GM12878 (cell line): ENCODE results near the gene INCA1. TPM values are rescaled to one million over a fixed set of nuclear protein-coding genes. Genes with fewer than 3 reads are reported as not detected.

Experiments used
- ATF7 ChIP-seq: fragments of 450-650 bp; IDR thresholded peaks from 2 replicates; pipeline ENCODE4 v1.6.1; 2016; ENCODE audit warnings: low read depth, mild to moderate bottlenecking
- BHLHE40 ChIP-seq, 2 experiments: fragments of 450-650 bp in 1 of 2; IDR thresholded peaks; 2 replicates each; pipeline ENCODE4 v1.6.1; 2011 to 2017; ENCODE audit warnings: low read depth in 2 of 2, borderline replicate concordance in 1 of 2, improper control_type of control experiment in 1 of 2, low read length in 1 of 2, mild to moderate bottlenecking in 1 of 2
- CBFB ChIP-seq: IDR thresholded peaks from 2 replicates; pipeline ENCODE4 v1.6.1; 2016; ENCODE audit warnings: antibody characterized with exemption, low read depth
- CEBPZ ChIP-seq: fragments of 150-350 bp; IDR thresholded peaks from 2 replicates; pipeline ENCODE4 v1.6.1; 2016; ENCODE audit warnings: low read depth, low read length
- CHD2 ChIP-seq: IDR thresholded peaks from 2 replicates; pipeline ENCODE4 v1.6.1; 2011; ENCODE audit warnings: low read depth, low read length, improper control_type of control experiment, borderline replicate concordance
- ESRRA ChIP-seq: IDR thresholded peaks from 2 replicates; pipeline ENCODE4 v1.6.1; 2012; ENCODE audit warnings: mild to moderate bottlenecking, low read length, improper control_type of control experiment
- HCFC1 ChIP-seq: fragments of 150-350 bp; IDR thresholded peaks from 2 replicates; pipeline ENCODE4 v1.6.1; 2014; ENCODE audit warnings: low read length
- POLR2AphosphoS2 ChIP-seq: IDR thresholded peaks from 2 replicates; pipeline ENCODE4 v1.6.1; 2011; ENCODE audit warnings: low read depth, mild to moderate bottlenecking, low read length, improper control_type of control experiment, moderate library complexity
- SIN3A ChIP-seq: IDR thresholded peaks from 2 replicates; pipeline ENCODE4 v1.6.1; 2012; ENCODE audit warnings: low read depth, low read length, improper control_type of control experiment
- SMAD5 ChIP-seq: IDR thresholded peaks from 2 replicates; pipeline ENCODE4 v1.6.1; 2016; ENCODE audit warnings: antibody characterized with exemption, low read depth
- SP1 ChIP-seq: IDR thresholded peaks from one replicate; pipeline ENCODE4 v1.6.1; 2011; ENCODE audit warnings: low read depth, low read length
- SREBF1 ChIP-seq: IDR thresholded peaks from 2 replicates; pipeline ENCODE4 v1.6.1; 2012; ENCODE audit warnings: mild to moderate bottlenecking, low read length
- TCF12 ChIP-seq: IDR thresholded peaks from 2 replicates; pipeline ENCODE4 v1.6.1; 2011; ENCODE audit warnings: low read depth, mild to moderate bottlenecking, low read length
- TCF3 ChIP-seq: IDR thresholded peaks from 2 replicates; pipeline ENCODE4 v1.6.1; 2012; ENCODE audit warnings: low read depth, mild to moderate bottlenecking, low read length, borderline replicate concordance; ENCODE audit not compliant: insufficient read depth
- ZBTB33 ChIP-seq: fragments of 450-650 bp; IDR thresholded peaks from 2 replicates; pipeline ENCODE4 v1.6.1; 2017; ENCODE audit warnings: mild to moderate bottlenecking
- ZNF24 ChIP-seq: fragments of 450-650 bp; IDR thresholded peaks from 2 replicates; pipeline ENCODE4 v1.6.1; 2017; ENCODE audit warnings: antibody characterized with exemption, mild to moderate bottlenecking
- ZZZ3 ChIP-seq: IDR thresholded peaks from 2 replicates; pipeline ENCODE4 v1.6.1; 2011; ENCODE audit warnings: low read depth; ENCODE audit not compliant: control insufficient read depth, insufficient read length
- polyA plus RNA-seq, 11 experiments: library from polyadenylated mRNA; depleted of rRNA in 4 of 11; unstranded in 6 of 11; stranded (reverse) in 5 of 11; fragments of >200 nt; fragmentation: Nextera tagmentation in 4 of 11; fragmentation: Illumina TruSeq in 1 of 11; extraction: Ambion mirVana in 4 of 11; extraction: Trizol in 1 of 11; gene quantifications; 1 replicate in 1 of 11; 2 replicates in 10 of 11; pipeline versions ENCODE4 v1.2.1 to v1.2.3, GENCODE V29; 2011 to 2016; ENCODE audit warnings: inconsistent platforms in 2 of 11, missing spikeins in 2 of 11, low read depth in 1 of 11
- total RNA-seq, 4 experiments: library from RNA; depleted of rRNA in 3 of 4; stranded (reverse); fragments of >200 nt in 3 of 4; fragmentation: Illumina TruSeq in 1 of 4; extraction: Trizol in 1 of 4; gene quantifications; 2 replicates each; pipeline versions ENCODE4 v1.2.1 to v1.2.3, GENCODE V29; 2013 to 2021
- TF ChIP-seq, protein P1 (sequence below): fragments of 450-650 bp; IDR thresholded peaks from 2 replicates; pipeline ENCODE4 v1.6.1; 2016; ENCODE audit warnings: mild to moderate bottlenecking, moderate library complexity, borderline replicate concordance
- TF ChIP-seq, protein P2 (sequence below): IDR thresholded peaks from 2 replicates; pipeline ENCODE4 v1.6.1; 2011; ENCODE audit warnings: low read depth, mild to moderate bottlenecking, low read length, moderate library complexity, borderline replicate concordance; ENCODE audit errors: extremely low read depth

INCA1 gene
- total and polyA plus RNA-seq, 10 of the 15 experiments (the other 5 are each of a cell fraction or from before 2014, with no cell fraction given) = 0.19 to 1.8 (median 0.45) TPM

DNA sequence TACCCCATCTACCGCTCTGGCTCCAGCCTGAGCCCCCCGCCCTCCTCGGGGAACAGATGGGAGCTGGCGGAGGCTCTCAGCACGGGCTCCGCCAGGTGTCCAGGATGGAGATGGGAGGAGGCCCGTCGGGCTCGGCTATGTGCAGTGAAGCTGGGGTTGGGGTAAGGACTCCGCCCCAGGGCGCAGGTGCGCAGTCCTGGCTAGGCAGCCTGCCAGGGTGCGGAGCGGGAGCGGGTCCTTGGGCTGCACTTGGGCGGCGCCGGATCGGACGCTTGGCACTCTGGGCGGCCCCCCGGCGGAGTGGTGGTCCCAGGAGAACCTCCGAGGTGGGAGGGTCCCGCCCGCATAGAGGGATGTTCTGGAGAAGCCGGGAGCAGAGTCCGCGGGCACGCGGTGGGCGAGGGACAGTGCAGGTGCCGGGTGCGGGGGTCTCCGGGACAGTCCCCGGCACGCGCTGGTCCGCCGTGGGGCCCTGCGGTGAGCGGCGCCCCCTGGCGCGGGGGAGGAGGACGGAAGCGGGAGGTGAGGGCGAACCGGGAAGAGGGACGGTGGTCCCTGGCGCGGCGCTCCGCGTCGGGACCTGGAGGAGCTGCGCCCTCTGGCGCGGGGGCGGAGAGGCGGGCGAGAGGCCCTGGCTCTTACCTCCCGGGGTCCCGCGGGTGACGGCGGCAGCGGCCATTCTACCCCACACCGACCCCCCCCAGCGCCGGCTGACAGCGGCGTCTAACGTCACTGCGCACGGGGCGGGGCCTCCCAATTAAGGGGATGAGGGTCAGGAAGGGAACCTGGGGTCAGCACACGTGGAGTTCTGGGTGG lies 10.2 kb downstream of the INCA1 start, which contains the start of gene CAMTA2 (continued):
- TF ChIP-seq POLR2AphosphoS2 = peak; percentile 45; the same call in 1 of the 2 replicates
- TF ChIP-seq ZZZ3 = no peak
- 0 out of 2 replicates have a peak, but pooled peaks have one; percentile 65 for TF ChIP-seq SMAD5
- TF ChIP-seq SP1 = peak; percentile 22
- peak; percentile 65 to 93 for TF ChIP-seq BHLHE40 (IDR thresholded peaks at IDR 0.05; ENCODE audit: borderline replicate concordance in 1 of 2, low read depth in 2 of 2, low read length in 1 of 2)
- TF ChIP-seq SREBF1 = 0 out of 2 replicates have a peak, but pooled peaks have one; percentile 42
- peak; percentile 30; the same call in 1 of the 2 replicates for TF ChIP-seq HCFC1
- TF ChIP-seq ZNF24 = no peak
- TF ChIP-seq TCF3 = 0 out of 2 replicates have a peak, but pooled peaks have one; percentile 20
- TF ChIP-seq SIN3A = peak; percentile 46; the same call in 1 of the 2 replicates
- TF ChIP-seq ZBTB33 = no peak
- 0 out of 2 replicates have a peak, but pooled peaks have one; percentile 13 for TF ChIP-seq CBFB
- no peak for TF ChIP-seq CEBPZ
- TF ChIP-seq, protein P1, sequence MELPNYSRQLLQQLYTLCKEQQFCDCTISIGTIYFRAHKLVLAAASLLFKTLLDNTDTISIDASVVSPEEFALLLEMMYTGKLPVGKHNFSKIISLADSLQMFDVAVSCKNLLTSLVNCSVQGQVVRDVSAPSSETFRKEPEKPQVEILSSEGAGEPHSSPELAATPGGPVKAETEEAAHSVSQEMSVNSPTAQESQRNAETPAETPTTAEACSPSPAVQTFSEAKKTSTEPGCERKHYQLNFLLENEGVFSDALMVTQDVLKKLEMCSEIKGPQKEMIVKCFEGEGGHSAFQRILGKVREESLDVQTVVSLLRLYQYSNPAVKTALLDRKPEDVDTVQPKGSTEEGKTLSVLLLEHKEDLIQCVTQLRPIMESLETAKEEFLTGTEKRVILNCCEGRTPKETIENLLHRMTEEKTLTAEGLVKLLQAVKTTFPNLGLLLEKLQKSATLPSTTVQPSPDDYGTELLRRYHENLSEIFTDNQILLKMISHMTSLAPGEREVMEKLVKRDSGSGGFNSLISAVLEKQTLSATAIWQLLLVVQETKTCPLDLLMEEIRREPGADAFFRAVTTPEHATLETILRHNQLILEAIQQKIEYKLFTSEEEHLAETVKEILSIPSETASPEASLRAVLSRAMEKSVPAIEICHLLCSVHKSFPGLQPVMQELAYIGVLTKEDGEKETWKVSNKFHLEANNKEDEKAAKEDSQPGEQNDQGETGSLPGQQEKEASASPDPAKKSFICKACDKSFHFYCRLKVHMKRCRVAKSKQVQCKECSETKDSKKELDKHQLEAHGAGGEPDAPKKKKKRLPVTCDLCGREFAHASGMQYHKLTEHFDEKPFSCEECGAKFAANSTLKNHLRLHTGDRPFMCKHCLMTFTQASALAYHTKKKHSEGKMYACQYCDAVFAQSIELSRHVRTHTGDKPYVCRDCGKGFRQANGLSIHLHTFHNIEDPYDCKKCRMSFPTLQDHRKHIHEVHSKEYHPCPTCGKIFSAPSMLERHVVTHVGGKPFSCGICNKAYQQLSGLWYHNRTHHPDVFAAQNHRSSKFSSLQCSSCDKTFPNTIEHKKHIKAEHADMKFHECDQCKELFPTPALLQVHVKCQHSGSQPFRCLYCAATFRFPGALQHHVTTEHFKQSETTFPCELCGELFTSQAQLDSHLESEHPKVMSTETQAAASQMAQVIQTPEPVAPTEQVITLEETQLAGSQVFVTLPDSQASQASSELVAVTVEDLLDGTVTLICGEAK = no peak
- 0 out of 2 replicates have a peak, but pooled peaks have one; percentile 48 for TF ChIP-seq ESRRA
- TF ChIP-seq, protein P2, sequence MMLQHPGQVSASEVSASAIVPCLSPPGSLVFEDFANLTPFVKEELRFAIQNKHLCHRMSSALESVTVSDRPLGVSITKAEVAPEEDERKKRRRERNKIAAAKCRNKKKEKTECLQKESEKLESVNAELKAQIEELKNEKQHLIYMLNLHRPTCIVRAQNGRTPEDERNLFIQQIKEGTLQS = no peak
- 0 out of 2 replicates have a peak, but pooled peaks have one; percentile 19 for TF ChIP-seq ATF7
- no peak; the same call in 1 of the 2 replicates for TF ChIP-seq CHD2
- no peak for TF ChIP-seq TCF12
